ENCODE results near the gene DAPK1. TPM values are rescaled to one million over a fixed set of nuclear protein-coding genes. Genes with fewer than 3 reads are reported as not detected.

Gene DAPK1
- polyA plus RNA-seq, 1 experiment = 5.4 TPM

GRCh38 chr9:87533271-87533670 lies 35.6 kb downstream of the DAPK1 start:
- DNase-seq (ENCODE audit: low read depth) = no peak
- no peak overlapping the region for H3K4me3 ChIP-seq (ENCODE audit: low read depth, low read length)
- TF ChIP-seq CTCF (IDR thresholded peaks at IDR 0.05; ENCODE audit: insufficient read depth, low read depth, low read length) = no peak
- H3K36me3 ChIP-seq (ENCODE audit: control insufficient read depth, insufficient read depth, low read length) = no peaks in the 10 kb centered on the region
- POLR2A ChIA-PET = no interaction called here
- H3K27me3 ChIP-seq (ENCODE audit: control insufficient read depth, insufficient read depth, low read length) = no peaks in the 10 kb centered on the region
- CTCF ChIA-PET = no interaction called here

GRCh38 chr9:87534036-87534435 lies 36.4 kb downstream of the DAPK1 start:
- CTCF ChIA-PET = interaction anchor here (1.1 kb wide), 1 partner anchor 12 kb away, joined by 3 read pairs; no protein-coding TSS in a partner anchor
- no peak for TF ChIP-seq CTCF (IDR thresholded peaks at IDR 0.05; ENCODE audit: insufficient read depth, low read depth, low read length)

GRCh38 chr9:87534957-87535356 lies 37.3 kb downstream of the DAPK1 start:
- H3K4me3 ChIP-seq (ENCODE audit: low read depth, low read length) = no peak overlapping the region
- POLR2A ChIA-PET = no interaction called here
- TF ChIP-seq CTCF (IDR thresholded peaks at IDR 0.05; ENCODE audit: insufficient read depth, low read depth, low read length) = no peak
- DNase-seq (ENCODE audit: low read depth) = no peak
- H3K36me3 ChIP-seq (ENCODE audit: control insufficient read depth, insufficient read depth, low read length) = no peaks in the 10 kb centered on the region
- CTCF ChIA-PET = interaction anchor here (1.1 kb wide), 2 partner anchors 10 to 13 kb away, joined by 3 read pairs; no protein-coding TSS in a partner anchor
- no peaks in the 10 kb centered on the region for H3K27me3 ChIP-seq (ENCODE audit: control insufficient read depth, insufficient read depth, low read length)

More at GRCh38 chr9:87534036-87534435, 36.4 kb downstream of the DAPK1 start:
- H3K36me3 ChIP-seq (ENCODE audit: control insufficient read depth, insufficient read depth, low read length) = no peaks in the 10 kb centered on the region
- POLR2A ChIA-PET = no interaction called here
- no peak overlapping the region for H3K4me3 ChIP-seq (ENCODE audit: low read depth, low read length)
- no peaks in the 10 kb centered on the region for H3K27me3 ChIP-seq (ENCODE audit: control insufficient read depth, insufficient read depth, low read length)
- no peak for DNase-seq (ENCODE audit: low read depth)

GRCh38 chr9:87535817-87536539 lies 38.3 kb downstream of the DAPK1 start:
- ChIA-PET POLR2A (interaction anchor here (0.7 kb wide), 1 partner anchor 12 kb away, joined by 4 read pairs; no protein-coding TSS in a partner anchor), CTCF (interaction anchor here (0.7 to 1.1 kb wide), 2 partner anchors 9 to 17 kb away, joined by 3 read pairs; no protein-coding TSS in a partner anchor)
- Histone ChIP-seq H3K36me3 (ENCODE audit: control insufficient read depth, insufficient read depth, low read length) (no peaks in the 10 kb centered on the region), H3K4me3 (ENCODE audit: low read depth, low read length) (no peak overlapping the region), H3K27me3 (ENCODE audit: control insufficient read depth, insufficient read depth, low read length) (no peaks in the 10 kb centered on the region)
- TF ChIP-seq CTCF (IDR thresholded peaks at IDR 0.05; ENCODE audit: insufficient read depth, low read depth, low read length) = no peak
- no peak for DNase-seq (ENCODE audit: low read depth)

- CTCF ChIA-PET = interaction anchor here (0.8 to 1.3 kb wide), 2 partner anchors 17 to 22 kb away, joined by 3 read pairs; no protein-coding TSS in a partner anchor
- TF ChIP-seq CTCF (IDR thresholded peaks at IDR 0.05; ENCODE audit: insufficient read depth, low read depth, low read length) = no peak
- no peak for DNase-seq (ENCODE audit: low read depth)
- Histone ChIP-seq H3K27me3 (ENCODE audit: control insufficient read depth, insufficient read depth, low read length) (no peaks in the 10 kb centered on the region), H3K4me3 (ENCODE audit: low read depth, low read length) (no peak overlapping the region), H3K36me3 (ENCODE audit: control insufficient read depth, insufficient read depth, low read length) (no peaks in the 10 kb centered on the region)
- POLR2A ChIA-PET = no interaction called here
Measured at GRCh38 chr9:87537625-87538024, 40.0 kb downstream of the DAPK1 start.
